ENCODE measurements around the gene EDARADD. TPM values are rescaled to one million over a fixed set of nuclear protein-coding genes. Genes with fewer than 3 reads are reported as not detected.

EDARADD gene
- total RNA-seq, 1 donor from 2014 or later = 12.3 TPM

DNA sequence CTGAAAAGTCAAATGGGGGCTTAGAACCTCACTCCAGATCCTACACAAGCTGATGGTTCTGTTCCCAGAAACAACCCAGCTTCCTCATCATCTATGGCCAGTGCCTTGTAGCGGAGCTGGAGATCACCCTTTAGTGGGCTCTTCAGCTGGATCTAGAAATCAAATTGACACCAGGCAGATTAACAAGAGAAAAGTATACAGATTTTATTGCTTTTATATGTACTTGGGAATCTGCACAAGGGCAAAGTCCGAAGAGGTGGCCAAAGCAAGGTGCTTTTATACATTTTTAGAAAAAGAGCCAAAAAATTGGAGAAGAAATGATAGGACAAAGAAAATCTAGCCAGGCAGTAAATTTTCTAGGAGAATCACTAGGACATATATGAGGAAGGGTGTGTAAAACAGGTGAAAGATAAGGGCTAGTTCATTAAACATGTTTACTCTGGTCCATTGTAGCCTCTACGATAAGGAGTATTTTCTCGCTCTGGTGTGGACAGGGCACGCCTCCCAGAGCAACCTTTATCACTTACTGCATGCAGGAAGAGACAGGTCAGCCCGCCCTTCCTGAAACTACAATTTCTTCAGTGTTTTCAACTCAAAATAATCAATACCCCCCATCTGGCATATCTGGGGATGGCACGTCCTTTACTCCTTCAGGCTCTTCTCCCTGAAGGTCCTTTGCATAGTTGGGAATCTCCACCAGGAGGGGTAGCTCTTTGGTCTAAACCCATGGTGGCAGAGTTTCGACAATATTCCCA, 115.7 kb downstream of the EDARADD start:
- H3K9me3 Mint-ChIP-seq (ENCODE audit: low read depth) = no peaks in the 10 kb centered on the region
- TF ChIP-seq, protein P1, sequence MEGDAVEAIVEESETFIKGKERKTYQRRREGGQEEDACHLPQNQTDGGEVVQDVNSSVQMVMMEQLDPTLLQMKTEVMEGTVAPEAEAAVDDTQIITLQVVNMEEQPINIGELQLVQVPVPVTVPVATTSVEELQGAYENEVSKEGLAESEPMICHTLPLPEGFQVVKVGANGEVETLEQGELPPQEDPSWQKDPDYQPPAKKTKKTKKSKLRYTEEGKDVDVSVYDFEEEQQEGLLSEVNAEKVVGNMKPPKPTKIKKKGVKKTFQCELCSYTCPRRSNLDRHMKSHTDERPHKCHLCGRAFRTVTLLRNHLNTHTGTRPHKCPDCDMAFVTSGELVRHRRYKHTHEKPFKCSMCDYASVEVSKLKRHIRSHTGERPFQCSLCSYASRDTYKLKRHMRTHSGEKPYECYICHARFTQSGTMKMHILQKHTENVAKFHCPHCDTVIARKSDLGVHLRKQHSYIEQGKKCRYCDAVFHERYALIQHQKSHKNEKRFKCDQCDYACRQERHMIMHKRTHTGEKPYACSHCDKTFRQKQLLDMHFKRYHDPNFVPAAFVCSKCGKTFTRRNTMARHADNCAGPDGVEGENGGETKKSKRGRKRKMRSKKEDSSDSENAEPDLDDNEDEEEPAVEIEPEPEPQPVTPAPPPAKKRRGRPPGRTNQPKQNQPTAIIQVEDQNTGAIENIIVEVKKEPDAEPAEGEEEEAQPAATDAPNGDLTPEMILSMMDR (IDR thresholded peaks at IDR 0.05; ENCODE audit: unreplicated experiment) = no peak
- DNase-seq (ENCODE audit: low spot score, unreplicated experiment) = no peak
- H3K27ac Mint-ChIP-seq = peak overlapping the region; percentile 72
- peaks cover 26% of the 10 kb centered on the region for H3K4me1 Mint-ChIP-seq (ENCODE audit: low read depth)
- H3K36me3 Mint-ChIP-seq (ENCODE audit: insufficient read depth) = no peaks in the 10 kb centered on the region
- no peaks in the 10 kb centered on the region for H3K27me3 Mint-ChIP-seq
- no peak overlapping the region for H3K4me3 Mint-ChIP-seq (ENCODE audit: low read depth)

DNA sequence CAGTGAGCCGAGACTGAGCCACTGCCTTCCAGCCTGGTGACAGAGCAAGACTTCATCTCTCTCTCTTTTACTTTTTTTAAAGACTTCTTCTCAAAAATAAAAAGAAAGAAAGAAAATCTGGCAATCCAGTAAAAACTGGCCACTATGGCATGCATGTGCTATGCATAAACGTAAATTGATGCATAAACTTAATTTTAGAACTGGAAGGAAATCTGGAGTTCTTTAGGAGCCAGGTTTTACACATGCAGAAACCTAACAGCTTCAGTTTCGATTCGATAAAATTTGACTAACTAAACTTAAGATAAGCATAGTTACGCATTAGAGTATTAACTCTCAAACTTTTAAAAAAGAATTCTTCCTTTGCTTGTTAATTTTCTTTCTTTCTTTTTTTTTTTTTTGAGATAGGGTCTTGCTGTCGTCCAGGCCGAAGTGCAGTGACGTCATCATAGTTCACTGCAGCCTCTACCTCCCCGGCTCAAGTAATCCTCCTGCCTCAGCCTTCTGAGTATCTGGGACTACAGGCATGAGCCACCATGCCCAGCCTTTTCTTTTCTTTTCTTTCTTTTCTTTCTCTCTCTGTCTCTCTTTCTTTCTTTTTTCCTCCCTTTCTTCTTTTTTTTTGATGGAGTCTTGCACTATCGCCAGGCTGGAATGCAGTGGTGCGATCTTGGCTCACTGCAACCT, 117.8 kb downstream of the EDARADD start:
- H3K4me3 Mint-ChIP-seq (ENCODE audit: low read depth) = no peak overlapping the region
- no peaks in the 10 kb centered on the region for H3K9me3 Mint-ChIP-seq (ENCODE audit: low read depth)
- no peaks in the 10 kb centered on the region for H3K27me3 Mint-ChIP-seq
- no peaks in the 10 kb centered on the region for H3K36me3 Mint-ChIP-seq (ENCODE audit: insufficient read depth)
- H3K4me1 Mint-ChIP-seq (ENCODE audit: low read depth) = peaks cover 37% of the 10 kb centered on the region
- DNase-seq (ENCODE audit: low spot score, unreplicated experiment) = no peak
- TF ChIP-seq, protein P1 (IDR thresholded peaks at IDR 0.05; ENCODE audit: unreplicated experiment) = no peak
- no peak overlapping the region for H3K27ac Mint-ChIP-seq

DNA sequence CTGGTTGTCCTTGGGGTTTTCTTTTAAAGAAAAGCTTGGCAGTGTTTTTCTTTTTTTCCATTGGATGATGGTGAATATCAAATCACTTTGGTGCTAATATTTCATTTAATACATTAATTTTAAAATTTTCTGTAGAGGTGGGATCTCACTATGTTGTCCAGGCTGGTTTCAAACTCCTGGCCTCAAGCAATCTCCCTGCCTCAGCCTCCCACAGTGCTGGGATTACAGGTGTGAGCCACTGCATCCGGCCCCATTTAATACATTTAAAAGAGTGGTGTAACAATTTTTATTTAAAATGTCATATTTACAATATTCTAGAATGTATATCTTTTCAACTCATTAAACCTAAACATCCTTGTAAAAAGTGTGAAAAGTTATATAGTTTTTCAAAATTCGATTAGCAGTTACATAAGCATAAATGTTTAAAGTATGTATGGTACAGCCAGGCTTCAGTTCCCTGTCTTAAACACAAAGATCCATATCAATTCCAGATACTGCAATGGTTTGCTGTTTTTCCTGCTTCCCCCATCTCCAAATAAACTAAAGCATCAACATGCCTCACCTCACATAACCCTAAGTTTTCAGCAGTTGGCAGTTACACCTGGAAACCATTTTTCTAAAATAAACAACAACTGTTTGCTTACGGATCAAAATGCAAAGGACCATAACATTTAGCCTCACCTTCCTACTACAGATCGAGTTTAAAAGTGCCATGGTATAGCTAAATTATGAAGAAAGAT, 120.8 kb downstream of the EDARADD start:
- no peak overlapping the region for H3K4me3 Mint-ChIP-seq (ENCODE audit: low read depth)
- H3K27ac Mint-ChIP-seq = no peak overlapping the region
- no peak for DNase-seq (ENCODE audit: low spot score, unreplicated experiment)
- TF ChIP-seq, protein P1 (IDR thresholded peaks at IDR 0.05; ENCODE audit: unreplicated experiment) = no peak
- H3K36me3 Mint-ChIP-seq (ENCODE audit: insufficient read depth) = no peaks in the 10 kb centered on the region
- peaks cover 26% of the 10 kb centered on the region for H3K4me1 Mint-ChIP-seq (ENCODE audit: low read depth)
- no peaks in the 10 kb centered on the region for H3K9me3 Mint-ChIP-seq (ENCODE audit: low read depth)
- H3K27me3 Mint-ChIP-seq = no peaks in the 10 kb centered on the region

DNA sequence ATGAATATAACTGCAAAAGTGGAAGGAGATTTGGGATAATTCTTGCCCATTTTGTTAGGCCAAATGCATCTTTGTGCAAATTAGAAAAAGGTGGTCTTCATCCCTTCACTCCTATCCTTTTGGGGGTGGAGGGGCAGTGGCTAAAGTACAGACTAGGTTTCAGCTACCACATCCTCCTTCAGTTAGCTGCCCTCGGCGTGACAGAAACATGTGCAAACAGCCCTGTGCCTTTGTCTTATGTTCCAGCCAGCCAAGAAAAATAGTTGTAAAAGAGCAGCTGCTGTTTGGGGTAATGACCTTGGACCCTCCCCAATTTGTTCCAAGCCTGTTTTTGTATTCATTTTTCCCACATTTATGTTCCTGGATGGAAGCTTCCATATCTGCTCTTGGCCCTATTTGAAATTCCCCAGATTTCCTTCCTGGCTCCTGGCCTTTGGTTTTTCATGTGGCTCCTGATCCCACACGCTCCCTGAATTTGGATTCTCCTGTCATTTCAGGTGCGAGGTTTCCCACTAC, 121.4 kb downstream of the EDARADD start:
- no peaks in the 10 kb centered on the region for H3K9me3 Mint-ChIP-seq (ENCODE audit: low read depth)
- no peaks in the 10 kb centered on the region for H3K27me3 Mint-ChIP-seq
- TF ChIP-seq, protein P1 (IDR thresholded peaks at IDR 0.05; ENCODE audit: unreplicated experiment) = no peak
- peak overlapping the region; percentile 51 for H3K27ac Mint-ChIP-seq
- H3K36me3 Mint-ChIP-seq (ENCODE audit: insufficient read depth) = no peaks in the 10 kb centered on the region
- DNase-seq (ENCODE audit: low spot score, unreplicated experiment) = no peak
- H3K4me3 Mint-ChIP-seq (ENCODE audit: low read depth) = no peak overlapping the region
- H3K4me1 Mint-ChIP-seq (ENCODE audit: low read depth) = peaks cover 22% of the 10 kb centered on the region
